Measurements from ENCODE around the gene AGAP1.

GRCh38 chr2:236010920-236011685 is 517.3 kb downstream of the AGAP1 start:
- no peak for TF ChIP-seq CTCF (IDR thresholded peaks at IDR 0.05)
- no peak for TF ChIP-seq POLR2A (IDR thresholded peaks at IDR 0.05)

Data from vagina (tissue), 2 donors.